ENCODE data around the gene RAPGEF6.

- TF ChIP-seq POLR2A (IDR thresholded peaks at IDR 0.05), result no peak
- TF ChIP-seq, protein P1, sequence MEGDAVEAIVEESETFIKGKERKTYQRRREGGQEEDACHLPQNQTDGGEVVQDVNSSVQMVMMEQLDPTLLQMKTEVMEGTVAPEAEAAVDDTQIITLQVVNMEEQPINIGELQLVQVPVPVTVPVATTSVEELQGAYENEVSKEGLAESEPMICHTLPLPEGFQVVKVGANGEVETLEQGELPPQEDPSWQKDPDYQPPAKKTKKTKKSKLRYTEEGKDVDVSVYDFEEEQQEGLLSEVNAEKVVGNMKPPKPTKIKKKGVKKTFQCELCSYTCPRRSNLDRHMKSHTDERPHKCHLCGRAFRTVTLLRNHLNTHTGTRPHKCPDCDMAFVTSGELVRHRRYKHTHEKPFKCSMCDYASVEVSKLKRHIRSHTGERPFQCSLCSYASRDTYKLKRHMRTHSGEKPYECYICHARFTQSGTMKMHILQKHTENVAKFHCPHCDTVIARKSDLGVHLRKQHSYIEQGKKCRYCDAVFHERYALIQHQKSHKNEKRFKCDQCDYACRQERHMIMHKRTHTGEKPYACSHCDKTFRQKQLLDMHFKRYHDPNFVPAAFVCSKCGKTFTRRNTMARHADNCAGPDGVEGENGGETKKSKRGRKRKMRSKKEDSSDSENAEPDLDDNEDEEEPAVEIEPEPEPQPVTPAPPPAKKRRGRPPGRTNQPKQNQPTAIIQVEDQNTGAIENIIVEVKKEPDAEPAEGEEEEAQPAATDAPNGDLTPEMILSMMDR (IDR thresholded peaks at IDR 0.05), result no peak
Observed at GRCh38 chr5:131379723-131380122, 255.3 kb downstream of the RAPGEF6 start.
